ENCODE results near the gene TMEM63A. TPM values are rescaled to one million over a fixed set of nuclear protein-coding genes. Genes with fewer than 3 reads are reported as not detected.

TMEM63A gene
- total RNA-seq, 1 donor from 2014 or later = 120 TPM

GRCh38 chr1:225909477-225909876 is 27.3 kb upstream of the TMEM63A start:
- intact Hi-C loops (cut with micrococcal nuclease) = no loop called here

GRCh38 chr1:225908773-225909172 is 26.6 kb upstream of the TMEM63A start:
- intact Hi-C loops (cut with micrococcal nuclease) = no loop called here

GRCh38 chr1:225908013-225908640 is 25.9 kb upstream of the TMEM63A start:
- intact Hi-C loops (cut with micrococcal nuclease) = no loop called here

GRCh38 chr1:225907341-225907740 is 25.2 kb upstream of the TMEM63A start:
- intact Hi-C loops (cut with micrococcal nuclease) = no loop called here

- intact Hi-C loops (cut with micrococcal nuclease) = no loop called here
These were observed 24.3 kb upstream of the TMEM63A start for GRCh38 chr1:225906467-225906866.

GRCh38 chr1:225903623-225904022 is 21.4 kb upstream of the TMEM63A start:
- intact Hi-C loops (cut with micrococcal nuclease) = no loop called here

GRCh38 chr1:225899044-225899925 is 17.1 kb upstream of the TMEM63A start:
- intact Hi-C loops (cut with micrococcal nuclease) = no loop called here

GRCh38 chr1:225897595-225898514 is 15.7 kb upstream of the TMEM63A start:
- intact Hi-C loops (cut with micrococcal nuclease) = loop anchor here (1.0 to 2.0 kb wide), 12 partner anchors 13 to 470 kb away; partner anchors contain the start of genes LBR, PYCR2, SDE2 and SRP9

- intact Hi-C loops (cut with micrococcal nuclease) = loop anchor here (1.0 to 2.0 kb wide), 12 partner anchors 14 to 469 kb away; partner anchors contain the start of genes LBR, PYCR2, SDE2 and SRP9
These were observed 14.9 kb upstream of the TMEM63A start for GRCh38 chr1:225896937-225897549.

- intact Hi-C loops (cut with micrococcal nuclease) = loop anchor here (2.0 kb wide), 3 partner anchors 102 to 430 kb away; partner anchors contain the start of gene SDE2
These were observed 14.3 kb upstream of the TMEM63A start for GRCh38 chr1:225896494-225896893.

GRCh38 chr1:225892307-225892706 is 10.1 kb upstream of the TMEM63A start:
- intact Hi-C loops (cut with micrococcal nuclease) = no loop called here

- intact Hi-C loops (cut with micrococcal nuclease) = no loop called here
These were observed 9.2 kb upstream of the TMEM63A start for GRCh38 chr1:225891229-225891972.

GRCh38 chr1:225890346-225891228 is 8.4 kb upstream of the TMEM63A start:
- intact Hi-C loops (cut with micrococcal nuclease) = no loop called here

GRCh38 chr1:225889743-225890142 is 7.6 kb upstream of the TMEM63A start:
- intact Hi-C loops (cut with micrococcal nuclease) = loop anchor here (10.0 kb wide), 1 partner anchor 1455 kb away; the partner anchor contains the start of gene WDR26

GRCh38 chr1:225888898-225889601 is 6.9 kb upstream of the TMEM63A start, which contains the start of gene LEFTY1:
Gene LEFTY1 (minus strand): TSS chr1:225889146. CDS start chr1:225889066, 80 bp downstream.
- intact Hi-C loops (cut with micrococcal nuclease) = loop anchor here (10.0 kb wide), 1 partner anchor 1454 kb away; the partner anchor contains the start of gene WDR26

GRCh38 chr1:225888289-225888897 is 6.2 kb upstream of the TMEM63A start:
- intact Hi-C loops (cut with micrococcal nuclease) = loop anchor here (10.0 kb wide), 1 partner anchor 1454 kb away; the partner anchor contains the start of gene WDR26

GRCh38 chr1:225887554-225888288 is 5.5 kb upstream of the TMEM63A start:
- intact Hi-C loops (cut with micrococcal nuclease) = loop anchor here (10.0 kb wide), 1 partner anchor 1453 kb away; the partner anchor contains the start of gene WDR26

Data from T-helper 1 cell treated with Interleukin-12 subunit alpha and Interleukin-12 subunit beta and Interleukin-4 antibody, amounts not matched to agents 30 ng/mL and 1 ng/mL, for 36 hours (primary cell).